ENCODE data around the gene LRRC25.

- TF ChIP-seq ZBTB49 (tag by site-specific recombination; IDR thresholded peaks at IDR 0.05; ENCODE audit: low read depth) (no peak), ZNF530 (tag by site-specific recombination; IDR thresholded peaks at IDR 0.05; ENCODE audit: low read depth) (no peak), KLF17 (tag by site-specific recombination; IDR thresholded peaks at IDR 0.05) (no peak), ZNF138 (tag by site-specific recombination; IDR thresholded peaks at IDR 0.05; ENCODE audit: borderline replicate concordance) (no peak), ZNF140 (tag by site-specific recombination; IDR thresholded peaks at IDR 0.05) (no peak), CTCF (tag by site-specific recombination; IDR thresholded peaks at IDR 0.05) (no peak), ZNF341 (tag by site-specific recombination; IDR thresholded peaks at IDR 0.05; ENCODE audit: low read depth) (no peak), ZNF623 (tag by site-specific recombination; IDR thresholded peaks at IDR 0.05) (no peak), ZNF585B (tag by site-specific recombination; IDR thresholded peaks at IDR 0.05) (no peak), PBX3 (CRISPR knock-in tag; IDR thresholded peaks at IDR 0.05) (no peak)
Measured at GRCh38 chr19:18389726-18390064, 7.7 kb downstream of the LRRC25 start.

Measured in HEK293 (cell line).